Liver (tissue), 3 donors: Measurements from ENCODE around the gene MEST.

Experiments
- EGR1 ChIP-seq, 2 donors: IDR thresholded peaks; 2 replicates each; pipeline ENCODE4 v1.6.1; 2016 to 2018; ENCODE audit warnings: antibody characterized with exemption in 2 of 2, low read depth in 2 of 2
- RXRA ChIP-seq, 2 donors: IDR thresholded peaks; 2 replicates each; pipeline ENCODE4 v1.6.1; 2017 to 2018; ENCODE audit warnings: antibody characterized with exemption in 2 of 2, mild to moderate bottlenecking in 1 of 2
- TAF1 ChIP-seq: conservative IDR thresholded peaks from 2 replicates; pipeline ENCODE4 v1.6.1; 2016; ENCODE audit warnings: antibody characterized with exemption, mild to moderate bottlenecking
- TF ChIP-seq, protein P1 (sequence below): fragments of 150-350 bp; IDR thresholded peaks from 2 replicates; pipeline ENCODE4 v1.5.1; 2017; ENCODE audit warnings: improper control_type of control experiment, low read depth, low read length; ENCODE audit not compliant: missing input control
- TF ChIP-seq, protein P2 (sequence below): IDR thresholded peaks from 2 replicates; pipeline ENCODE4 v1.6.1; 2016; ENCODE audit warnings: antibody characterized with exemption
- donor health status: healthy.
- donor health status: healthy.

DNA sequence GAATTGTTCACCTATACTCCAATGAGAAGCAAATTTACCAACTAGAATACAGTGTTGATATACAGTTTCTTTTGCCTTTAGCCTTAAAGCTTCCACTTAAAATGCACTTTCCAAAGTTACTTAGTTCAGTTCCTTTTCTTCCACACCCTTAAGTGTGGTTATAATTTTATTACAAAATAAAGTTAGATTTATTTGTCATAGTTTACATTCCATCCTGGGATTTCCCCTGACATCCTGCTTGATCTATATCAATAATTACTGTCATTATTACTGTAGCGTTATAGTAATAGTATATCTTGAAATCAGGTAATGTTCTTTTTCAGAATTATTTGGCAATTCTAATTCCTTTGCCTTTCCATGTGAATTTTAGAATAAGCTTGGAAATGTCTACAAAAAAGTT lies 23.3 kb upstream of the MEST start:
- TF ChIP-seq, protein P1, sequence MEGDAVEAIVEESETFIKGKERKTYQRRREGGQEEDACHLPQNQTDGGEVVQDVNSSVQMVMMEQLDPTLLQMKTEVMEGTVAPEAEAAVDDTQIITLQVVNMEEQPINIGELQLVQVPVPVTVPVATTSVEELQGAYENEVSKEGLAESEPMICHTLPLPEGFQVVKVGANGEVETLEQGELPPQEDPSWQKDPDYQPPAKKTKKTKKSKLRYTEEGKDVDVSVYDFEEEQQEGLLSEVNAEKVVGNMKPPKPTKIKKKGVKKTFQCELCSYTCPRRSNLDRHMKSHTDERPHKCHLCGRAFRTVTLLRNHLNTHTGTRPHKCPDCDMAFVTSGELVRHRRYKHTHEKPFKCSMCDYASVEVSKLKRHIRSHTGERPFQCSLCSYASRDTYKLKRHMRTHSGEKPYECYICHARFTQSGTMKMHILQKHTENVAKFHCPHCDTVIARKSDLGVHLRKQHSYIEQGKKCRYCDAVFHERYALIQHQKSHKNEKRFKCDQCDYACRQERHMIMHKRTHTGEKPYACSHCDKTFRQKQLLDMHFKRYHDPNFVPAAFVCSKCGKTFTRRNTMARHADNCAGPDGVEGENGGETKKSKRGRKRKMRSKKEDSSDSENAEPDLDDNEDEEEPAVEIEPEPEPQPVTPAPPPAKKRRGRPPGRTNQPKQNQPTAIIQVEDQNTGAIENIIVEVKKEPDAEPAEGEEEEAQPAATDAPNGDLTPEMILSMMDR = no peak
- TF ChIP-seq RXRA (IDR thresholded peaks at IDR 0.05) (no peak), EGR1 (IDR thresholded peaks at IDR 0.05; ENCODE audit: low read depth in 2 of 2) (no peak), TAF1 (no peak)
- TF ChIP-seq, protein P2, sequence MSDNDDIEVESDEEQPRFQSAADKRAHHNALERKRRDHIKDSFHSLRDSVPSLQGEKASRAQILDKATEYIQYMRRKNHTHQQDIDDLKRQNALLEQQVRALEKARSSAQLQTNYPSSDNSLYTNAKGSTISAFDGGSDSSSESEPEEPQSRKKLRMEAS = no peak
